ENCODE measurements around the gene EFHC2. TPM values are rescaled to one million over a fixed set of nuclear protein-coding genes. Genes with fewer than 3 reads are reported as not detected.

Gene EFHC2
- total RNA-seq, 1 experiment from 2014 or later, result 0.28 TPM

GRCh38 chrX:44265559-44265958 is 77.9 kb downstream of the EFHC2 start:
- intact Hi-C loops (cut with micrococcal nuclease; ENCODE audit: unreplicated experiment) (no loop called here), in situ Hi-C loops (cut with HindIII; ENCODE audit: low pct_unique_long_range_greater_than_20kb, low sequenced_read_pairs) (no loop called here)
- H3K4me1 ChIP-seq (ENCODE audit: control insufficient read depth, insufficient read depth, low read length), result no peaks in the 10 kb centered on the region
- no peak for TF ChIP-seq POLR2AphosphoS5 (IDR thresholded peaks at IDR 0.05; ENCODE audit: low read depth, low read length)
- no peak for TF ChIP-seq SIN3A (IDR thresholded peaks at IDR 0.05; ENCODE audit: borderline replicate concordance, insufficient read depth, low read depth, low read length)
- TF ChIP-seq TCF7L2 (IDR thresholded peaks at IDR 0.05; ENCODE audit: low read depth, low read length), result no peak
- H3K4me3 ChIP-seq (ENCODE audit: low read depth in 2 of 2, low read length in 2 of 2), result no peak overlapping the region
- ChIA-PET CTCF (no interaction called here), POLR2A (no interaction called here)
- ATAC-seq, result no peak
- H3K27me3 ChIP-seq (ENCODE audit: control insufficient read depth, insufficient read depth, low read length), result no peaks in the 10 kb centered on the region
- no peaks in the 10 kb centered on the region for H3K36me3 ChIP-seq (ENCODE audit: control insufficient read depth, insufficient read depth, low read length)
- DNase-seq (ENCODE audit: low read depth, low spot score), result no peak
- no peak overlapping the region for H3K27ac ChIP-seq (ENCODE audit: low read length)
- no TSS peak for BruUV-seq (replicated peaks)
- no peaks in the 10 kb centered on the region for H3K9me3 ChIP-seq (ENCODE audit: control insufficient read depth, insufficient read depth, low read depth, low read length)

GRCh38 chrX:44264936-44265335 is 78.5 kb downstream of the EFHC2 start:
- POLR2A ChIA-PET, result no interaction called here
- no peaks in the 10 kb centered on the region for H3K27me3 ChIP-seq (ENCODE audit: control insufficient read depth, insufficient read depth, low read length)
- H3K27ac ChIP-seq (ENCODE audit: low read length), result no peak overlapping the region
- BruUV-seq (replicated peaks), result no TSS peak
- ATAC-seq, result no peak
- H3K36me3 ChIP-seq (ENCODE audit: control insufficient read depth, insufficient read depth, low read length), result no peaks in the 10 kb centered on the region
- CTCF ChIA-PET, result no interaction called here
- no peaks in the 10 kb centered on the region for H3K9me3 ChIP-seq (ENCODE audit: control insufficient read depth, insufficient read depth, low read depth, low read length)
- no peak for DNase-seq (ENCODE audit: low read depth, low spot score)
- in situ Hi-C loops (cut with HindIII; ENCODE audit: low pct_unique_long_range_greater_than_20kb, low sequenced_read_pairs), result no loop called here
- TF ChIP-seq CTCF (IDR thresholded peaks at IDR 0.05), result no peak
- TF ChIP-seq REST (IDR thresholded peaks at IDR 0.05; ENCODE audit: insufficient read depth in 1 of 2, low read depth in 2 of 2, low read length in 1 of 2), result no peak
- no peak for TF ChIP-seq SIN3A (IDR thresholded peaks at IDR 0.05; ENCODE audit: borderline replicate concordance, insufficient read depth, low read depth, low read length)
- H3K4me3 ChIP-seq (ENCODE audit: low read depth in 2 of 2, low read length in 2 of 2), result no peak overlapping the region
- H3K4me1 ChIP-seq (ENCODE audit: control insufficient read depth, insufficient read depth, low read length), result no peaks in the 10 kb centered on the region
- intact Hi-C loops (cut with micrococcal nuclease; ENCODE audit: unreplicated experiment), result no loop called here

- no TSS peak for BruUV-seq (replicated peaks)
- no peak for DNase-seq (ENCODE audit: low read depth, low spot score)
Observed at GRCh38 chrX:44261286-44261685, 82.2 kb downstream of the EFHC2 start.

More at GRCh38 chrX:44261286-44261685, 82.2 kb downstream of the EFHC2 start:
- TF ChIP-seq SIN3A (IDR thresholded peaks at IDR 0.05; ENCODE audit: borderline replicate concordance, insufficient read depth, low read depth, low read length) (no peak), TCF7L2 (IDR thresholded peaks at IDR 0.05; ENCODE audit: low read depth, low read length) (no peak), POLR2AphosphoS5 (IDR thresholded peaks at IDR 0.05; ENCODE audit: low read depth, low read length) (no peak), CTCF (IDR thresholded peaks at IDR 0.05) (no peak), REST (IDR thresholded peaks at IDR 0.05; ENCODE audit: insufficient read depth in 1 of 2, low read depth in 2 of 2, low read length in 1 of 2) (no peak)
- Histone ChIP-seq H3K27ac (ENCODE audit: low read length) (no peak overlapping the region), H3K4me3 (ENCODE audit: low read depth in 2 of 2, low read length in 2 of 2) (no peak overlapping the region), H3K4me1 (ENCODE audit: control insufficient read depth, insufficient read depth, low read length) (no peaks in the 10 kb centered on the region), H3K9me3 (ENCODE audit: control insufficient read depth, insufficient read depth, low read depth, low read length) (no peaks in the 10 kb centered on the region), H3K36me3 (ENCODE audit: control insufficient read depth, insufficient read depth, low read length) (no peaks in the 10 kb centered on the region), H3K27me3 (ENCODE audit: control insufficient read depth, insufficient read depth, low read length) (no peaks in the 10 kb centered on the region)
- intact Hi-C loops (cut with micrococcal nuclease; ENCODE audit: unreplicated experiment) (no loop called here), in situ Hi-C loops (cut with HindIII; ENCODE audit: low pct_unique_long_range_greater_than_20kb, low sequenced_read_pairs) (no loop called here)
- ChIA-PET CTCF (no interaction called here), POLR2A (no interaction called here)
- no peak for ATAC-seq
